HepG2 (cell line): ENCODE data around the gene U2AF1L4. TPM values are rescaled to one million over a fixed set of nuclear protein-coding genes. Genes with fewer than 3 reads are reported as not detected.

Experiments used
- ARNT2 ChIP-seq: sonication (generic); formaldehyde crosslinking; IDR thresholded peaks from 2 replicates; pipeline ENCODE4 v1.8.0; 2022; ENCODE audit warnings: mild to moderate bottlenecking, low read depth, missing genetic modification reagents, moderate library complexity
- CREM ChIP-seq, 2 experiments: sonication (generic) in 1 of 2; formaldehyde crosslinking in 1 of 2; IDR thresholded peaks; 2 replicates each; pipeline versions ENCODE4 v1.4.0 to v1.6.1; 2016 to 2020; ENCODE audit warnings: antibody characterized with exemption in 1 of 2, mild to moderate bottlenecking in 1 of 2, missing genetic modification reagents in 1 of 2
- ETV5 ChIP-seq: IDR thresholded peaks from 2 replicates; pipeline ENCODE4 v1.6.1; 2018; ENCODE audit warnings: missing biosample characterization, missing genetic modification reagents, inconsistent platforms, borderline replicate concordance
- FOXO1 ChIP-seq: sonication (generic); formaldehyde crosslinking; IDR thresholded peaks from 2 replicates; pipeline ENCODE4 v1.4.0; 2020; ENCODE audit warnings: missing genetic modification reagents
- GZF1 ChIP-seq: sonication (generic); formaldehyde crosslinking; IDR thresholded peaks from 2 replicates; pipeline ENCODE4 v1.5.1; 2020; ENCODE audit warnings: mild to moderate bottlenecking, missing genetic modification reagents
- HOXA9 ChIP-seq: sonication (generic); formaldehyde crosslinking; IDR thresholded peaks from 2 replicates; pipeline ENCODE4 v1.8.1; 2022; ENCODE audit warnings: missing genetic modification reagents, mild to moderate bottlenecking, moderate library complexity, borderline replicate concordance
- MAX ChIP-seq: IDR thresholded peaks from 2 replicates; pipeline ENCODE4 v1.6.1; 2012; ENCODE audit warnings: inconsistent platforms
- NONO ChIP-seq, 2 experiments: fragments of 450-650 bp in 1 of 2; sonication (generic) in 1 of 2; formaldehyde crosslinking in 1 of 2; IDR thresholded peaks in 1 of 2; conservative IDR thresholded peaks in 1 of 2; 2 replicates each; pipeline versions ENCODE4 v1.6.1 to v1.8.0; 2017 to 2022; ENCODE audit warnings: mild to moderate bottlenecking in 1 of 2, missing genetic modification reagents in 1 of 2, moderate library complexity in 1 of 2
- NRL ChIP-seq: sonication (generic); formaldehyde crosslinking; IDR thresholded peaks from 2 replicates; pipeline ENCODE4 v1.5.0; 2020; ENCODE audit warnings: missing genetic modification reagents, mild to moderate bottlenecking, moderate library complexity, borderline replicate concordance
- PHF20 ChIP-seq: sonication (generic); formaldehyde crosslinking; IDR thresholded peaks from 2 replicates; pipeline ENCODE4 v1.5.0; 2020; ENCODE audit warnings: mild to moderate bottlenecking, missing genetic modification reagents
- PHF8 ChIP-seq: sonication (generic); formaldehyde crosslinking; IDR thresholded peaks from 2 replicates; pipeline ENCODE4 v1.5.0; 2020; ENCODE audit warnings: missing genetic modification reagents
- PTBP1 ChIP-seq: fragments of 200-400 bp; formaldehyde crosslinking; IDR thresholded peaks from 2 replicates; pipeline ENCODE4 v1.6.1; 2018; ENCODE audit warnings: low read length, low read depth; ENCODE audit not compliant: poor library complexity, severe bottlenecking
- TRIM24 ChIP-seq: sonication (generic); formaldehyde crosslinking; IDR thresholded peaks from 2 replicates; pipeline ENCODE4 v1.8.0; 2022; ENCODE audit warnings: mild to moderate bottlenecking, missing genetic modification reagents
- ZFY ChIP-seq: sonication (generic); formaldehyde crosslinking; IDR thresholded peaks from 2 replicates; pipeline ENCODE4 v1.4.0; 2020; ENCODE audit warnings: missing genetic modification reagents
- ZHX2 ChIP-seq, 2 experiments: sonication (generic) in 1 of 2; formaldehyde crosslinking in 1 of 2; IDR thresholded peaks; 2 replicates each; pipeline versions ENCODE4 v1.6.1 to v1.9.0; 2014 to 2022; ENCODE audit warnings: antibody characterized with exemption in 1 of 2, borderline replicate concordance in 1 of 2, inconsistent platforms in 1 of 2, low read depth in 1 of 2, missing genetic modification reagents in 1 of 2
- ZNF3 ChIP-seq: IDR thresholded peaks from 2 replicates; pipeline ENCODE4 v1.7.0; 2017; ENCODE audit warnings: inconsistent platforms
- ZNF333 ChIP-seq: sonication (generic); formaldehyde crosslinking; IDR thresholded peaks from 2 replicates; pipeline ENCODE4 v1.4.0; 2020; ENCODE audit warnings: mild to moderate bottlenecking, missing genetic modification reagents, borderline replicate concordance
- ZNF639 ChIP-seq: conservative IDR thresholded peaks from 2 replicates; pipeline ENCODE4 v1.6.1; 2018; ENCODE audit warnings: missing genetic modification reagents
- ZNF850 ChIP-seq: sonication (generic); formaldehyde crosslinking; conservative IDR thresholded peaks from 2 replicates; pipeline ENCODE4 v1.9.0; 2021; ENCODE audit warnings: mild to moderate bottlenecking, missing genetic modification reagents
- polyA plus RNA-seq, 8 experiments: library from polyadenylated mRNA; depleted of rRNA in 3 of 8; stranded (reverse) in 7 of 8; unstranded in 1 of 8; fragments of >200 nt; fragmentation: Illumina TruSeq in 4 of 8; extraction: Trizol in 4 of 8; gene quantifications; 2 replicates each; pipeline versions ENCODE4 v1.2.1 to v1.2.3, GENCODE V29; 2011 to 2016; ENCODE audit warnings: low read depth in 4 of 8, missing spikeins in 1 of 8, mixed read lengths in 1 of 8; ENCODE audit not compliant: insufficient read depth in 1 of 8
- total RNA-seq, 5 experiments: library from RNA; depleted of rRNA; stranded (reverse); fragments of >200 nt; fragmentation: Illumina TruSeq; extraction: Trizol; gene quantifications; 2 replicates each; pipeline ENCODE4 v1.2.3, GENCODE V29; 2016; ENCODE audit warnings: low read depth in 1 of 5
- TF ChIP-seq, protein P1 (sequence below): sonication (generic); formaldehyde crosslinking; IDR thresholded peaks from 2 replicates; pipeline ENCODE4 v1.4.0; 2020; ENCODE audit warnings: missing genetic modification reagents

Gene U2AF1L4
- total and polyA plus RNA-seq, 2 of the 13 experiments (the other 11 are each of a cell fraction or from before 2014, with no cell fraction given), result 7.9 to 15.4 TPM

DNA sequence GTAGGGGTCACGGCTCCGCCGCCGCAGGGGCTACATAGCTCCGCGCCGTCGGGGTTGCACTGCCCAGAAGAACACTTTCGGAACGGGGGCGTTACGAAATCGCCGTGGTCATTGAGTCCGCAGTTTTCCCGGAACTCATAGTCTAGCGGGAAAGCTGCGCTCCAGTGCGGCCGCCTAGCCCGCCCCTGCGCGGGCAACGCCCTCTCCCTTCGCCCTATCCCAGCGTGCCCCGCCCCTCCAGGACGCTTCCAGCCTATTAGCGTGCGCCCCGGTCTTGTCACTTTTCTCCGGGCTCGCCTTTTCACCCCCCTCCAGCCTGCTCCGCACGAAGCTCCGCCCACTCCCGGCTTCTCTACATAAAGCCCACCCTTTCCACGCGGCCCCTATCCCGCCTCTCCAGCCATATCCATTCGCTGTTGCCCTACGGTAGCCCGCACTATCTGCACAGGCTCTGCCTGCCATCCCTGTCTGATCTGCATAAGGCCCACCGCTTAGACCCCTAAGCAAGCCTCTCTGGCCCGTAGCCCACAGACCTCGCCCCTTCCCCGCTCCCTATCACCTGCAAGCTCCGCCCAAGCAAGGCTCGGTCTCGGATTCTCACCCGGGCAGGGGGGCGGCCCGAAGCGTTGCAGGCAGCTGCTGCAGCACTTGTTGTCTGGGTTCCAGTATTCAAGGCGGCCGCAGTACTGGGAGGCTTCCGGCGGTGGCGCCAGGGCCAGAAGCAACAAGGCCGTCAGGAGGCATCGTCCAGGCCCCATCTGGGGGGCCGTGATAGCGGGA is 4.6 kb downstream of the U2AF1L4 start (continued):
- peak; percentile 70; the same call in 1 of the 2 replicates for TF ChIP-seq FOXO1 (CRISPR knock-in tag)
- peak; percentile 20; the same call in 1 of the 2 replicates for TF ChIP-seq PHF20 (CRISPR knock-in tag)
- TF ChIP-seq ARNT2, result no peak; the same call in 1 of the 2 replicates
- no peak for TF ChIP-seq ZNF333 (CRISPR knock-in tag)
- TF ChIP-seq ZNF850, result no peak
- peak; percentile 73 for TF ChIP-seq PHF8 (CRISPR knock-in tag)
- TF ChIP-seq TRIM24 (CRISPR knock-in tag), result no peak
- TF ChIP-seq CREM (IDR thresholded peaks at IDR 0.05), result peak; percentile 47
- TF ChIP-seq CREM (CRISPR knock-in tag; IDR thresholded peaks at IDR 0.05), result no peak
- TF ChIP-seq, protein P1, sequence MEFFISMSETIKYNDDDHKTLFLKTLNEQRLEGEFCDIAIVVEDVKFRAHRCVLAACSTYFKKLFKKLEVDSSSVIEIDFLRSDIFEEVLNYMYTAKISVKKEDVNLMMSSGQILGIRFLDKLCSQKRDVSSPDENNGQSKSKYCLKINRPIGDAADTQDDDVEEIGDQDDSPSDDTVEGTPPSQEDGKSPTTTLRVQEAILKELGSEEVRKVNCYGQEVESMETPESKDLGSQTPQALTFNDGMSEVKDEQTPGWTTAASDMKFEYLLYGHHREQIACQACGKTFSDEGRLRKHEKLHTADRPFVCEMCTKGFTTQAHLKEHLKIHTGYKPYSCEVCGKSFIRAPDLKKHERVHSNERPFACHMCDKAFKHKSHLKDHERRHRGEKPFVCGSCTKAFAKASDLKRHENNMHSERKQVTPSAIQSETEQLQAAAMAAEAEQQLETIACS (CRISPR knock-in tag), result no peak
- TF ChIP-seq HOXA9 (CRISPR knock-in tag), result peak; percentile 57; the same call in 1 of the 2 replicates
- no peak for TF ChIP-seq ZNF3 (CRISPR knock-in tag)
- TF ChIP-seq PTBP1, result no peak
- peak; percentile 80 for TF ChIP-seq ZFY
- TF ChIP-seq NONO (IDR thresholded peaks at IDR 0.05), result no peak
- TF ChIP-seq NONO (CRISPR knock-in tag; conservative IDR thresholded peaks at IDR 0.05), result peak; percentile 44; the same call in 1 of the 2 replicates
- peak; percentile 64; the same call in 1 of the 2 replicates for TF ChIP-seq NRL
- peak; percentile 67; the same call in 1 of the 2 replicates for TF ChIP-seq ZNF639 (CRISPR knock-in tag)
- peak; percentile 45 for TF ChIP-seq MAX
- 0 out of 2 replicates have a peak, but pooled peaks have one; percentile 24 for TF ChIP-seq GZF1 (CRISPR knock-in tag)
- no peak for TF ChIP-seq ZHX2 (IDR thresholded peaks at IDR 0.05; ENCODE audit: low read depth)
- TF ChIP-seq ZHX2 (CRISPR knock-in tag; IDR thresholded peaks at IDR 0.05; ENCODE audit: borderline replicate concordance), result no peak
- TF ChIP-seq ETV5 (CRISPR knock-in tag), result peak; percentile 60; the same call in 1 of the 2 replicates
